HG03066 (cell line): Measurements from ENCODE around the gene TJP1.

ENCODE experiments used
- ATAC-seq: cut with Tn5 transposase; IDR thresholded peaks from one replicate; pipeline ENCODE4 v1.9.1; 2021; ENCODE audit warnings: low read depth; ENCODE audit not compliant: unreplicated experiment

TJP1 gene

DNA sequence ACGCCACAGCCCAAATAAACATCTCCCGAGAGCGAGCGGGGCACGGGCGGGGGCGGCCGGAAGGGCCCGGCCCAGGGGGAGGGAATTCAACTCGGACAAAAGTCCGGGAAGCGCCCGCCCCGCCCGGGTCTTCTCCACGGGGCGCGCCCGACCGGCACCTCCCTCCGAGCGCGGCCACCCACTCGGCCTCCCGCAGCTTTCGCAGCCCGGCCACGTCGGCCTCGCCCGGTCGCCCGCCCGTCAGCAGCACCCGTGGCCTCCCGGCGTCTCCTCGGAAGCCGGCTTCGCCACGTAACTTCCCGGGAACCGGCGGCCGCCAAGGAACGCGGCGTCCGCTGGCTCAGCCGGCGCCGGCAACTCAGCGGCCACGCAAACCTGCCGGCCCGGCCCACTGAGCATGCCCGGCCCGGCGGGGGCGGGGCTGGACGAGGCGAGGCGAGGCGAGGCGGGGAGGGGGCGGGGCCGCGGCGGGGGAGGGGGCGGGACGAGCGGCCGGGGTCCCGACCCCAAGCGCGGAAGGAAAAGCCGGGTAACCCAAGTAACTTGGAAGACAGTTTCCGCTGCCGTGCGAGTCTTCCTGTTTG is at the start of gene TJP1:
TJP1 (minus strand) TSS at position 369 of the 584 bp plus-strand sequence. CDS start 440 bp downstream, outside the sequence.
- ATAC-seq, result no peak

DNA sequence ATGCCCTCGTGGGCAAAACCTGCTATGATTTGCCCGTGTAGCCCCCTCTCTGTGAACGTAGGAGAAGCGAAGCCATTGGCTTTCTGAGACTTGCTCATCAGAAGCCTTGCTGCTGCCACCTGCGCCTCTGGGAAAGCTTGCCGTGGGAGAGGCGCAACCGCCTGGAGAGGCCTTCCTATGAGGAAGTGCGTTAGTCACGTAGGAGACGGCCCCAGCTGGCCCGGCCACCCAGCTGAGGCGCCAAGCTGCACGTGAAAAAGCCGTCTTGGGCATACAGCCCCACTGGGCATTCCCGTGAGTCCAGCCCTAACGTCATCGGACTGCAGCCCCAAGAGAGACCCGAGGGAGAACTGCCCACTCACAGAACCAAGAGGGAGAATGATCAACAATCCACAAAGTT is 49.1 kb upstream of the TJP1 start:
- ATAC-seq, result no peak

DNA sequence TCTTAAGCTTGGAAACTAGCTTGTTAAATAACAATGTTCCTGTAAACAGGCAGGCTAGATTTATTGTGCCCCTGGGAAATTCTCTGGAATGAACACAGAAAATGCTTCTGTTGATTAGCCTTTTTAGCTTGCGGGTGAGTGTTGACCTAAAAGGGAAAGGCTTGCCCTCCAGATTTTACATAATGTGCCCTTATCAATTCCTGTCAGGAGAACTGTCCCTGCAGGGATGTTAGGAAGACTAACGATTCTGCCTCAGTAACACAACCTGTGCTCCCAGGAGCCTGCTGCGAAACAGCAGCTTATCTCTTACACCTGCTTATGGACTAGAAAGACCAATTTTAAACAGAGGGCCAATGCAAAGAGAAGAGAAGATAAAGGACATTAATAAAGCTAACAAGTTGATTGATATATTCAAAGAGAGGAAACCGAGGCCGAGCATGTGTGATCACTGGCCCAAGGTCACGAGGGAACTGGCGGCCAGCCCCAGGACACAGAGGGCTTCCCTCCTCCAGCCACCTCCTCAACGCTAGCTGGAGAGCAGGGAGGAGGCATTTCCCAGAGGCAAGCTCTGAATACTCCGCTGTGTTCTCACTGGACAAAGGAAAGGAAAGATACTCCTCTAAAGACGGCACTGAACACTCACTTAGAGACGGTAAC is 48.4 kb upstream of the TJP1 start:
- no peak for ATAC-seq

DNA sequence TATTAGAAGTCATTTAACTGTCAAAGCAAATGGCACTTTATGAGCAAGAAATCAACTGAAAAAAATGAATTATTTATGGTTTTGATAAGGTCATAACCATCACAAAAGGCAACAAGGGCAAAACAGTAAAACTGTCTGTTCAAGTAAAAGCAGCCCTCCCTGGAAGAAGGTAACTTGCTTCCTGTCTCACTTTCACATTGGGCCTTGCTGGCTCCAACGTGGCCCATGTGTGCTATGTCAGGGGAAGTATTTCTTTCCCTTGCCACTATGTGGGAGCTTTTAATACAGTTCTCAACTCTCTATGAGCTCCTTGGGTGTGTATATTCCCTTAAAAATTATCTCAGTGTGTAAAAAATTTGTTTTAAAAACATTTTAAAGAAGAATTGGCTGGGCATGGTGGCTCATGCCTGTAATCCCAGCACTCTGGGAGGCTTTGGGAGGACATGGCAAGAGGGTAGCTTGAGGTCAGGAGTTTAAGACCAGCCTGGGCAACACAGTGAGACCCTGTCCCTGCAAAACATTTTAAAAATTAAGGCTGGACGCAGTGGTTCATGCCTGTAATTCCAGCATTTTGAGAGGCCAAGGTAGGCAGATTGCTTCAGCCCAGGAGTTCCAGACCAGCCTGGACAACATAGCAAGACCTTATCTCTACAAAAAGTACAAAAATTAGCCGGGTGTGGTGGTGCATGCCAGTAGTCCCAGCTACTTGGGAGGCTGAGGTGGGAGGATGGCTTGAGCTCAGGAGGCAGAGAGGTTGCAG is 45.2 kb upstream of the TJP1 start:
- no peak for ATAC-seq

DNA sequence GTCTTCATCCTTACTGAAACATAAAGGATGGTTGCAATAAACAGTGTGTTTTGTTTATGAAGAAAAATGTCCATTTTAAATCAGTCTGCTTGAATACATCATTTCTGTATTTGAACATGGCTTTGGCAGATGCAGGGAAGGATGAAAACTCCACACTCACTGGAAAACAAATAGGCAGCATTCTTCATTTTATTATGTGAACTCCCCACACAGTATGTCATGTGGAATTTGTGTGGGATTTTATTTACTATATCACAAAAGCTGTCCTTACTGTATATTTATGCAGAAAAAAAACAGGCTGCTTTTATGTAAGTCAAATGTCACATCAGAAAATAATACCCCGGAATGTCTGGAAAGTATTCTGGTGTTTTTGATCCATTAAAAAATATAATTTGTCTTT is 44.1 kb upstream of the TJP1 start:
- no peak for ATAC-seq

DNA sequence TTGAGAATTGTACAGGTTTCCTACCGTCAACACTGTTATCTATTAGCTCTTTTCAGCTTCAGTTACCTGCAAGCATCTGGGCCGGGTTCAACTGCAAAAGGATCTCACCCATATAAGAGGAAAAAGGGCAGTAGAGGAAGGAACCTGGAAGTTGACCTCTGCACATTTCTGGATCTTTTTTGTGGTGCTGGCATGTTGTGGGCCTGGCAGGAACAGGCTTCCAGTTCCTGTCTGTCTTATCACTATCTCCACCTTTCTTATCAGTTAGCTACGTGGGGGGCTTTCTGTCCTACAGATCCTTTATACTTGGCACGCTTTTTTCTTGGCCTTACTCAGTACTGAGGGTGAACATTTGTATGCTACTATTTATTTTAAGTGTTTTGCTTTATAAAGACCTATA is 42.2 kb upstream of the TJP1 start:
- no peak for ATAC-seq

DNA sequence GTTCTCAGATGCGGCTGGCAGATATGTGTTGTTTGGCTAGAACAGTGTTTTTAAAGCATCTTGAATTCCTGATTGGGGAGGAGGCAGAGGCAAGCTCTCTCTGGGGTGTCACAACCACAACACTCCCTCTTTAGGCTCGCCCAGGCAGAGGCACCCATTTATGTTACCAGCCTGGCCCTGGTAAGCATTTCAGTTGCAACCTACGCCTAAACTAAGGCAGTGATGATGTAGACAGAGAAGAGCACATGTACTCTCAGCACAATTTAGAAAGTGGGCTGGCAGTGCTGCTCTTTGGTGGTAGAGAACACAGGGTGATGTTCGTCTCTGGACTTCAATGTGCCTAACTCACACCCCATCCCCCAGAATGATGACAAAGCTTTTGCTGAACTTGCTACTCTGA is 41.2 kb upstream of the TJP1 start:
- no peak for ATAC-seq

DNA sequence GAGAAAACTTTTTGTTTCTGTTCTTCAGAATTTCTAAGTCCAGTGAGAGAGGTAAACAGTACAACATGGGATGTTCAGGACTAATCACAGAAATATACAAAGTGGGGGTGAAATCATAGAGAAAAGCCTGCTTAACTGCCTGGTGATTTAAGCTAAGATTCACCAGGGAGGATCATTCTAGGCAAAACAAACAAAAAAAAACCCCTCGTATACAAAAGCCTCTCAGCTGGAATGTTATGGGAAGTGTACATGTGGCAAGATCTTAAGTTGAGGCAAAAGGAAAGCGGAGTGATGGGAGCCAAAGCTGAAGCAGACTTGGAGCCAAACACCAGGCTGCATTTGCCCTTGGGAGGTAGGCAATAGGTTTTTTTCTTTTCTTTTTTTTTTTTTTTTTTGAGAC is 40.0 kb upstream of the TJP1 start:
- ATAC-seq, result no peak

DNA sequence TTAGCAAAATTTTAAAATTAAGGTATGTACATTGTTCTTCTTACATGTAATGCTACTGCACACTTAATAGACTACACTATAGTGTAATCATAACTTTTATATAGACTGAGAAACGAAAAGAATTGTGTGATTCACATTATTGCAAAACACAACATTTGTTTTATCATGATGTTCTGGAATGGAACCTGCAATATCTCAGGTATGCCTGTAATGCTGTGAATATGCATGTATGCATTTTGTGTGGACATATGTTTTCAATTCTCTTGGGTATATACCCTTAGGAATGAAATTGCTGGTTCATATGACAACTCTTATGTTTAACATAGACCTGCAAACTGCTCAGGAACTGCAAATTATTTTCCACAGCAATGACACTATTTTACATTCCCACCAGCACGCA is 38.6 kb upstream of the TJP1 start:
- ATAC-seq, result no peak

DNA sequence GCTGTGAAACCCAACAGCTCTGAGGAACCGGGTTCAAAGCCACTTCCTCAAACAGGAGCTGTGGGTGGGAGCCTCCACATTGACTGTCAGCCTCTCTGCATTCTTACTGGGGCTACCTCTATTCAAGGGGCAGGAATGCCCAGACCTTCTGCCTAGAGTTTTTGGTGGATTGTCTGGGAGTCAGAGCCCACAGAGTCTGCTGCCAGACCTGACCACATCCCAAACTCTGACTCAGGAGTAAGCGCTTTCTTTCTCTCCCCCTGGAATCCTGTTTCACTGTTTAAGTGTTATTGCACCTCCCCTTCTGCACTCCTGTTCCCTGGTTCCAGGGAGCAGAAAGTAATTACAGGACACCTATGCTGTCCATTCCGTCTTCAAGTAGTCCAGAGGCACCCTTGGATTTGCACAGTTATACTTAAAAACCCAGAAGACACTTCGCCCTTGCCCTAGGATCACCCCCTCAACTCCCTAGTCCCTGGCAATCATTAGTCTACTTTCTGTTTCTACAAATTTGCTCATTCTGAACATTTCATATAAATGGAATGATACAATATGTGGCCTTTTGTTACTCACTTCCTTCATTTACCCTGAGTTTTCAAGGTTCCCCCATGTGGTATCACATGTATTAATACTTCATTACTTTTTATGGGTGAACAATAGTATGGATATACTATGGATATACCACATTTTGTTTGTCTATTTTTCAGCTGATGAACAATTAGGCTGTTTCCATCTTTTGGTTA is 37.9 kb upstream of the TJP1 start:
- no peak for ATAC-seq

DNA sequence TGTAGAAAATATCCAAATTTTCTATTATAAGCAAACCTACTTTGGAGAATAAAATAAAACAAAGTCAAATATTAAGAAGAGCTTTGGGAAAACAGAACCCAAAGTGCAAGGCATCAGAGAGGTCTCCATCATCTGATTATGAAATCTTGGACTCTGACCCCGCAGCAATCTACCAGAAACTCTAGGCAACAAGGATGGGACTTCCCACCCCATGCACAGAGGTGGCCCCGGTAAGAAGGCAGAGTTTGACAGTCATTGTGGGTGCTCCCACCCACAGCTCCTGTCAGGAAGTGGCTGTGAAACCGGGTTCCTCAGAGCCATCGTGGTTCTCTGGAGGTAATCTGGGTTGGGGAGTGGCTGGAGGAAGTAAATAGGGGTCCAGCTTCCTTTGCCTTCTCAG is 37.0 kb upstream of the TJP1 start:
- ATAC-seq, result no peak

DNA sequence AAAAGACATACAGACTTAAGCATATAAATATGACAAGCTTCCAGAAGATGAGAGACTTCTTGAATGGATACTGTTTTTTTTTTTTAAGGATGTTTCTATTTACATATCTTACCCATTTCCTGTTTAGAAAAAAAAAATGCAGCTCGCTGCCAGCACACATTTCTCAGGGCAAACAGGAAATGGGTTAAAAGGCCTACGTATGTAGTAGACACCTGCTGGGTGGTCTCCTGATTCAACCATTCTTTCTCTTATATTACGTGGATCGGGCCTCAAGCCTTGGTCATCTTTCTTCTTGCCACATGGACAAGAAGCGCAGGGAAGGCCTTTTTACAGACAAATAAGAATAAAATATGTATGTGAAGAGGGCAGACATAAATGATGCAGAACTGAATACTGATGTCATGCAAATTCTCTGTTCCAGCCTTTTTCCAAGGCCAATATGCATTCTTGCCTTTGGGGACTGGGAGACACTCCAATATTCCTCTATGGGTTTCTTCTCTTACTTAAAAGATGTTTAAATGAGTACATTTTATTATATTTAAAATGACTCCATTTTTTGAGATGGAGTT is 35.0 kb upstream of the TJP1 start:
- ATAC-seq, result no peak

DNA sequence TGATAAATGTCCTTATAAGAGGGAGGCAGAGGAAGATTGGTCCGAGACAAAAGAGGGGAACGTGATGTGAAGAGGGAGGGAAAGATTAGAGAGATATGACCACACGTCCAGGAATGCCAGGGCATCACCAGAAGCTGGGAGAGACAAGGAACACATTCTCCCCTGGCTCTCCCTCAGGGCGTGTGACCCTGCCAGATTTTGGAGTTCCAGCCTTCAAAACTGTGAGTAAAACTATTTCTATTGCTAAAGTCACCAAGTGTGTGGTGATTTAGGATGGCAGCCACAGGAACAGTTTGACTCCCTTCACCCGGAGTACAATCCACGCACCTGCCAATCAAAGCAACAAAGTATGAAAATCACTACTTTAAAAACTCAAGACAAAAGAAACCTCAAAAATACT is 32.1 kb upstream of the TJP1 start:
- no peak for ATAC-seq

DNA sequence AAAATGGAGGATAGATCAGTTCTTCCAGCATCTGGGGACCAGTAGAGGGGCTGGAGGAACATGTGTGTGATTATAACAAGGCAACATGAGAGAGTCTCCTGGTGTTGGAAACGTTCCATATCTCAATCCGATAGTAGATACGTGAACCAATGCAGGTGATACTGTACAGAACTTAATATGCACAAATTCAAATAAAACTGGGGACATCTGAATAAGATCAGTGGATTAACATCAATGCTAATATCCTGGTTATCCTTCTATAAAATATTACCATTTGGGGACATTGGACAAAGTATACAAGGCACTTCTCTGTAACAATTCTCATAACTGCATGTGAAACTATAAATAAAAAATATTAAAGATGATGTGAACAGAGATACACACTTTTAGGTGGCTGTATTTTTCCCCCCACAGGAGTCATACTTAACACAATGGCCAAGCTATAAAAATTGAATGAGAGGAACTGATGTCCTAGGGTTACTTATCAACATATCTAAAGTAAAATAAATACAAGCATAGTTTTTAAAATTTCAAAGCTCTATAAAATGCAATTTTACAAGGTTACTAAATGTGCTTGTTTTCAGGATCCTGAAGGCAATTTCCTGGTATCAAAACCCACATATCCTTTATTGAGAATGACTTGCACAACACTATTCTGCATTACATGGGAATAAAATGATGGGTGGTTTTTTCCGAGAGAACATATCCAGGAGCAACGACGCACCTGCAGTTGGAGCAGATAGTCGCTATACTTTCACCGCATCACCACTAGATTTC is 31.1 kb upstream of the TJP1 start:
- ATAC-seq, result no peak

DNA sequence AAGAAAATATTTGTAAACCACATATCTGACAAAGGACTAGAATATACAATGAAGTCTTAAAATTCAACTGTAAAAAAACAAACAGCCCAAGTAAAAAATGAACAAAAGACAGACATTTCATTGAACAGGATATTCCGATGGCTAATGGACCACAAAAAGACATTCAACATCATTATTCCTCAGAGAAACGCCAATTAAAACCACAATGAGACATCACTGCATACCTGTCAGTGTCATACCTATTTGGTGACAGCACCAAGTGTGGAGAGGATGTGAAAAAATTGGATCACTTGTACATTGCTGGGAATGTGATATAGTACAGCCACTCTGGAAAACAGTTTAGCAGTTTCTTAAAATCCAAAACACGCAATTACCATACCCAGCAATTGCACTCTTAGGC is 29.9 kb upstream of the TJP1 start:
- no peak for ATAC-seq

DNA sequence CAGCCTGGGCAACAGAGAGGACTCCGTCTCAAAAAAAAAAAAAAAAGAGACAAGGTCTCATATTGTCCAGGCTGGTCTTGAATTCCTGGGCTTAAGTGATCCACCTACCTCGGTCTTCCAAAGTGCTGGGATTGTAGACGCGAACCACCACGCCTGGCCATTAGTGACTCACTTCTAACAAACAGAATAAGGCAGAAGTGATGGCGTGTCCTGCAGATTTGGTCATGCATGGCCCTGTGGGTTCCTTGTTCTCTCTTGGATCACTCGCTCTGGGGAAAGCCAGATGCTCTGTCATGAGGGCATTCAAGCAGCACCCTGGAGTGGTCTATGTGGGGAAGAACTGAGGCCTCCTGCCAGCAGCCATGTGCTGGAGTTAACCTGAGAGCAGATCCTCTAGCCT is 27.4 kb upstream of the TJP1 start:
- no peak for ATAC-seq

DNA sequence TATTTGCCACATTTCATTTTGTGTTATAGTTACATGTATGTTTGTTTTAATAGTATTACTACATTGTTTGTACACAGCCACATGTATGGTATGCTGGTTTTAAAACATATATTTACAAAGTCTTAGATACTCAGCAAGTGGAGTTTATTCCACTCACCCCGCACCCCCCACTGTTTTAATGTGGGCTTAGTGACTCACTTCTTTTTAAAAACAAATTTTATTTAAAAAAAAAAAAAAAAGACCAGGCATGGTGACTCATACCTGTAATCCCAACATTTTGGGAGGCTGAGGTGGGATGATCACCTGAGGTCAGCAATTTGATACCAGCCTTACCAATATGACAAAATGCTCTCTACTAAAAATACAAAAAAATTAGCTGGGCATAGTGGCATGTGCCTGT is 26.9 kb upstream of the TJP1 start:
- no peak for ATAC-seq

DNA sequence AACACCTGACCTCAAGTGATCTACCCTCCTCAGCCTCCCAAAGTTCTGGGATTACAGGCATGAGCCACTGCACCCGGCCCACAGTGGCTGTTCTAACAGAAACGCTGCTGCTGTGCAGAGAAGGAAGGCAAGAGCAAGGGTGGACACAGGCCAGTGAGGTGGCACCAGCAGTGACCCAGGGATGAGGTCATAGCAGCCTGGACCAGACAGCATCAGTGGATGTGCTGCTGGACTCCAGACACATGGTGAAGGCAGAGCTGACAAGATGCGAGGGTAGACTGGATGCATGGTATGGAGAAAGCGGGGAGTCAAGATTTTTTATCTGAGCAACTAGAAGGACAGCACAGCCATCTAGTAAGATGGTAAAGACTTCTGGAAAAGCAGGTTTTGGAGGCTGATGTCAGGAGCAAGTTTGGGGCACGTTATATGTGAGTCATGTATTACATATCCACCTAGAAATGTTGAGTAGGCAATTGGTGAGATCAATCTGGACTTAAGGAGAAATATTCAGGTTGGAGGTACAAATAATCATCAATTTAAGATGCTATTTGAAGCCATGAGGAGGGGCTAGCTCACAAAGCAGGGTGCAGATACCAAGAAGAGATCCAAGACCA is 22.1 kb upstream of the TJP1 start:
- no peak for ATAC-seq

DNA sequence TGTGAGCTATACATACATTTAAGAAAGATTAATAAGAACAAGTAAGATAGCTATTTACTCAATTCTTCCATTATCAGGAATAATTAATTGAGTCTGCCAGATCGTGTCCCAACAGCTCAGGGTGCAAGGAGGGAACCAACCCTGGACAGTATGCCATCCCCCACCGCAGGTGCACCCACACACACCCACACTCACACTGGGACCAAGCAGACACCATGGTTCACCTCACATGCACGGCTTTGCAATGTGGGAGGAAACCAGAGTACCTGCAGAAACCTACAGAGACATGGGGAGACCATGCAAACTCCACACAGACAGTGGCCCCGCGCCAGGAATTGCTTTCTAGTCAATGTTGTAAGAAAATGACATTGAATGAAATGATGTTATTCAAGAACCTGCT is 20.0 kb upstream of the TJP1 start:
- ATAC-seq, result no peak

DNA sequence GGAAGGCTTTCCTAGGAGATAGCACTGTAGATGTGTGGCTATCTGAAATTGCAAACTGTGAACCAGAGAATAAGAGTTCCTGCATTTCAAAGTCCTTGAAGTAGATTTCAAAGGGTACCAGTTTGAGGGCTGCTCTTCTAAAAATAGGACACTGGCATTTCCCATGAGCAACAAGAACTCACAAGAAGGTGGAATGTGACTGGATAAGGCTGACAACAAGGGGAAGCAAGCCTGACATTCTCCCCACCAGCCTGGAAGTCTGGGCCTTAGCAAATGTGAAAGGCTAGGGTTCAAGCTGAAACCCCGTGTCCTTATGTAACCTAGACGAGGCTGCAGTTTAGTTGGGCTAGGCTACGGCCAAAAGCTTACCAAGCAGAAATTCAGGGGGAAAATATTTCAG is 18.7 kb upstream of the TJP1 start:
- ATAC-seq, result no peak
